Adrenal gland (tissue), 5 donors: ENCODE measurements around the gene MATN1.

Source experiments
- CTCF ChIP-seq, 6 experiments: fragments of 450-650 bp in 4 of 6; fragments of 200-600 bp in 2 of 6; sonication (generic) in 1 of 6; IDR thresholded peaks; 1 replicate in 5 of 6; 2 replicates in 1 of 6; pipeline versions ENCODE4 v1.5.1 to v1.8.0; 2016 to 2021; ENCODE audit warnings: antibody characterized with exemption in 6 of 6, mild to moderate bottlenecking in 2 of 6, moderate library complexity in 1 of 6
- POLR2A ChIP-seq, 2 donors: fragments of 450-650 bp; IDR thresholded peaks; one replicate each; pipeline ENCODE4 v1.6.1; 2017; ENCODE audit warnings: antibody characterized with exemption in 2 of 2, mild to moderate bottlenecking in 2 of 2, moderate library complexity in 1 of 2
- donor health status: DM: no; HTN: no; CAD: no.

GRCh38 chr1:30732277-30732996 lies 9.1 kb upstream of the MATN1 start:
- no peak for TF ChIP-seq CTCF (IDR thresholded peaks at IDR 0.05)
- no peak for TF ChIP-seq POLR2A (IDR thresholded peaks at IDR 0.05)
